Suprapubic skin (tissue), 4 donors: ENCODE results near the gene GARIN3. TPM values are rescaled to one million over a fixed set of nuclear protein-coding genes. Genes with fewer than 3 reads are reported as not detected.
"Not testable (repeated sequence)": the region's sequence is repeated elsewhere in the genome, so short reads cannot be mapped to it uniquely, and the experiment has no call there.

ENCODE experiments used
- DNase-seq, 2 donors: peaks; one replicate each; pipeline ENCODE4 v3.0.0-alpha.2; 2019; ENCODE audit warnings: low spot score in 2 of 2
- H3K27ac ChIP-seq: fragments of 200-600 bp; sonication (generic); one replicate; pipeline ENCODE4 v1.5.1; 2019
- H3K27me3 ChIP-seq: fragments of 200-600 bp; sonication (generic); one replicate; pipeline ENCODE4 v1.5.1; 2019
- H3K36me3 ChIP-seq: fragments of 200-600 bp; sonication (generic); one replicate; pipeline ENCODE4 v1.5.1; 2019
- H3K4me1 ChIP-seq: fragments of 200-600 bp; sonication (generic); one replicate; pipeline ENCODE4 v1.5.1; 2019
- H3K4me3 ChIP-seq: fragments of 200-600 bp; sonication (generic); one replicate; pipeline ENCODE4 v1.5.1; 2019; ENCODE audit warnings: mild to moderate bottlenecking
- H3K9me3 ChIP-seq: fragments of 200-600 bp; sonication (generic); one replicate; pipeline ENCODE4 v1.5.1; 2019
- EP300 ChIP-seq: sonication (generic); formaldehyde crosslinking; IDR thresholded peaks from one replicate; pipeline ENCODE4 v1.6.1; 2017; ENCODE audit warnings: antibody characterized with exemption
- POLR2A ChIP-seq, 2 donors: fragments of 450-650 bp; IDR thresholded peaks; one replicate each; pipeline ENCODE4 v1.6.1; 2017; ENCODE audit warnings: antibody characterized with exemption in 2 of 2, mild to moderate bottlenecking in 2 of 2, moderate library complexity in 2 of 2
- POLR2AphosphoS5 ChIP-seq, 3 donors: sonication (generic); formaldehyde crosslinking; IDR thresholded peaks; one replicate each; pipeline ENCODE4 v1.6.1; 2017; ENCODE audit warnings: antibody characterized with exemption in 3 of 3
- WGBS: methylation state at CpG from one replicate; pipeline ENCODE4 v1.1.5; 2018; 5-methylcytosine and 5-hydroxymethylcytosine counted together
- total RNA-seq, 4 donors: library from RNA; depleted of rRNA; stranded (reverse); fragments of >200 nt; gene quantifications; one replicate each; pipeline ENCODE4 v1.1.0, GENCODE V29; 2016
- TF ChIP-seq, protein P1 (sequence below), 2 donors: fragments of 200-600 bp in 1 of 2; fragments of 450-650 bp in 1 of 2; sonication (generic) in 1 of 2; IDR thresholded peaks; one replicate each; pipeline ENCODE4 v1.5.1; 2016 to 2019; ENCODE audit warnings: antibody characterized with exemption in 2 of 2, mild to moderate bottlenecking in 1 of 2, moderate library complexity in 1 of 2

The GARIN3 gene
- total RNA-seq, 4 donors from 2014 or later: not detected

DNA sequence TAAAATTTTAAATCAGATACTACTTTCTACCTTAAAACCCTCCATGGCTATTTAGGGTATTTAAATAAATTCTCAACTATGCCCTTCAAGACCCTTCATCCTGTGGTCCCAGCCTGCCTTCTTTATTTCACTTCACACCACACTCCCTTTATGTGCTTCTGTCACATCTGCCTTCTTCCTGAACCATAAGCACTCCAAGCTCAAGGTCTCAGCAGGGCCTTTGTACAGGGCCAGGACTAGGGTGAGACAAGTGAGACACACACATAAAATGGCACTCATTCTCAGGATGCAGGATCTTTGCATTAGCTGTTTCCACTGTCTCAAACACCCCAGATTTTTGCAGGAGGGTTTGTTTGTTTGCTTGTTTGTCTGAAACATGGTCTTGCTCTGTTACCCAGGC, 22.2 kb upstream of the GARIN3 start:
- no peaks in the 10 kb centered on the region for H3K36me3 ChIP-seq
- H3K4me3 ChIP-seq: no peak overlapping the region
- H3K27ac ChIP-seq: no peak overlapping the region
- H3K27me3 ChIP-seq: no peaks in the 10 kb centered on the region
- DNase-seq: no peak
- no peaks in the 10 kb centered on the region for H3K9me3 ChIP-seq
- no peaks in the 10 kb centered on the region for H3K4me1 ChIP-seq
- TF ChIP-seq POLR2A (IDR thresholded peaks at IDR 0.05) (no peak), POLR2AphosphoS5 (IDR thresholded peaks at IDR 0.05) (no peak), EP300 (no peak)
- TF ChIP-seq, protein P1, sequence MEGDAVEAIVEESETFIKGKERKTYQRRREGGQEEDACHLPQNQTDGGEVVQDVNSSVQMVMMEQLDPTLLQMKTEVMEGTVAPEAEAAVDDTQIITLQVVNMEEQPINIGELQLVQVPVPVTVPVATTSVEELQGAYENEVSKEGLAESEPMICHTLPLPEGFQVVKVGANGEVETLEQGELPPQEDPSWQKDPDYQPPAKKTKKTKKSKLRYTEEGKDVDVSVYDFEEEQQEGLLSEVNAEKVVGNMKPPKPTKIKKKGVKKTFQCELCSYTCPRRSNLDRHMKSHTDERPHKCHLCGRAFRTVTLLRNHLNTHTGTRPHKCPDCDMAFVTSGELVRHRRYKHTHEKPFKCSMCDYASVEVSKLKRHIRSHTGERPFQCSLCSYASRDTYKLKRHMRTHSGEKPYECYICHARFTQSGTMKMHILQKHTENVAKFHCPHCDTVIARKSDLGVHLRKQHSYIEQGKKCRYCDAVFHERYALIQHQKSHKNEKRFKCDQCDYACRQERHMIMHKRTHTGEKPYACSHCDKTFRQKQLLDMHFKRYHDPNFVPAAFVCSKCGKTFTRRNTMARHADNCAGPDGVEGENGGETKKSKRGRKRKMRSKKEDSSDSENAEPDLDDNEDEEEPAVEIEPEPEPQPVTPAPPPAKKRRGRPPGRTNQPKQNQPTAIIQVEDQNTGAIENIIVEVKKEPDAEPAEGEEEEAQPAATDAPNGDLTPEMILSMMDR (IDR thresholded peaks at IDR 0.05): no peak

DNA sequence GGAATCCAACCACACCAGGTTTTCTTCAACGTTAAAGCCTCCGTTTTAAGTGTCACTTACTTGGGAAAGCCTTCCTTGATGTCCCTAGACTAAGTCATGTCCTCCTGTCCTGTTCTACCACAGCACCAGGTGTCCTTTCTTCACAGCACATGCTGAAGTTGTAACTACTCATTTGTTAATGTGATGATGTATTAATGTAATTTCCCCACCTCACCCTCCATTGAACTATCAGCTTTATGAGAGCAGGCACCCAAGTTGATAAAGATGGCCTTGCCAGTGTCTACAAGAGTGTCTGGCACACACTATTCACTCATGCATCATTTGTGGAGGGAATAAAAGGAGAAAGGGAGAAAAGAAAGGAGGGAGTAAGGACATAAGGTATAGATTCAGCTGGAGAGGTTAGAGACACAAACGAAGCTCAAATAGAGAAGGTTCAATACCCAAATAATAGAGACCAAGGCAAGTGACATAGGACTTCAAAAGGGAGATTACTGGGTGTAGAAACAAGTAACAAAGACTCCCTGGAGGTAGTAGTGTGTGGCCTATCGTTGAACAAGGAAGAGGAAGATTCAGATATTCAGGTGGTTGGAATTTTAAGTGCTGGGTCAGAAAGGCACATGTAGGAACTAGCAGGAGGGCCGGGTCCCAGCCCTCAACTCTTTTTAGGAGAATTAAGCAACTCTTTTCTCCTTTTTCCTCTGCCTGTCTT, 21.1 kb upstream of the GARIN3 start:
- no peak for DNase-seq
- H3K27ac ChIP-seq: no peak overlapping the region
- H3K4me1 ChIP-seq: no peaks in the 10 kb centered on the region
- no peak for TF ChIP-seq POLR2A (IDR thresholded peaks at IDR 0.05)
- H3K27me3 ChIP-seq: no peaks in the 10 kb centered on the region
- H3K36me3 ChIP-seq: no peaks in the 10 kb centered on the region
- 52% methylated on average over 5 of the region's 5 CpGs for WGBS
- H3K9me3 ChIP-seq: no peaks in the 10 kb centered on the region
- H3K4me3 ChIP-seq: no peak overlapping the region

DNA sequence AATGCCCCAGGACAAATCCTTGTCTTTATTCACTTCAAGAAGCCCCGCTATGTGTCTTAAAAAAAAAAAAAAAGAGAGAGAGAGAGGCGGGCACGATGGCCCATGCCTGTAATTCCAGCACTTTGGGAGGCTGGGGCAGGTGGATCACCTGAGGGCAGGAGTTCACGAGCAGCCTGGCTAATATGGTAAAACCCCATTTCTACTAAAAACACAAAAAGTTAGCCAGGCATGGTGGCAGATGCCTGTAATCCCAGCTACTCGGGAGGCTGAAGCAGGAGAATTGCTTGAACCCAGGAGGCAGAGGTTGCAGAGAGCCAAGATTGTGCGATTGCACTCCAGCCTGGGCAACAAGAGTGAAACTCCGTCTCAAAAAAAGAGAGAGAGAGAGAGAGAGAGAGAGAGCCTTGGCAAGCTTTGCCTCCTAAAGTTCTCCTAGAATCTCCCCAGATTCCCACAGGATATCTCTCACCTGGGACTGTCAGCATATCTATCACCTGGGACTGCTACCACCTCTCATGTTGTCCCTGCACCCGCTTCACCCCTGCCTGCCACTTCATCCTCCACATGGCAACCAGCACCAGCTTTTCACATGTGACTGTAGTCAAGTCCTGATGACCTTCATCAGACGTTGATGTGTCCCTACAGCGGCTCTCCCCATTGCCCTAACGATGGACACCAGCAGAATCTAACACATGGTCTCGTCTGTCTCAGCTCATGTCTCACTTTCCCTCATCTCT, 20.4 kb upstream of the GARIN3 start:
- Histone ChIP-seq H3K36me3 (no peaks in the 10 kb centered on the region), H3K27me3 (no peaks in the 10 kb centered on the region), H3K9me3 (no peaks in the 10 kb centered on the region), H3K4me3 (no peak overlapping the region), H3K27ac (no peak overlapping the region), H3K4me1 (no peaks in the 10 kb centered on the region)
- no peak for DNase-seq
- no peak for TF ChIP-seq POLR2A (IDR thresholded peaks at IDR 0.05)
- TF ChIP-seq EP300: no peak
- TF ChIP-seq POLR2AphosphoS5 (IDR thresholded peaks at IDR 0.05): no peak
- TF ChIP-seq, protein P1 (IDR thresholded peaks at IDR 0.05): no peak
- 77% methylated on average over 12 of the region's 12 CpGs for WGBS

DNA sequence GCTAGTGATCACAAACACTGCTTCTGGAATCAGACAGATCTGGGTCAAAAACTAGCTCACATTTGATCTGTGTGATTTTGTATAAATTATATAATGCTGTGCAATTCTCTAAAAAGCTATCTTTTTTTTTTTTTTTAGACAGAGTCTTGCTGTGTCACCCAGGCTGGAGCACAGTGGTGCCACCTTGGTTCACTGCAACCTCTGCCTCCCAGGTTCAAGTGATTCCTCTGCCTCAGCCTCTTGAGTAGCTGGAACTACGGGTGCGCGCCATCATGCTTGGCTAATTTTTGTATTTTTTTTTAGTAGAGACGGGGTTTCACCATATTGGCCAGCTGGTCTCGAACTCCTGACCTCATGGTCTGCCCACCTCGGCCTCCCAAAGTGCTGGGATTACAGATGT, 19.1 kb upstream of the GARIN3 start:
- not testable (repeated sequence) for H3K9me3 ChIP-seq, H3K27me3 ChIP-seq, DNase-seq, H3K4me3 ChIP-seq, H3K27ac ChIP-seq, H3K36me3 ChIP-seq, H3K4me1 ChIP-seq
- WGBS: 86% methylated on average over 6 of the region's 6 CpGs

DNA sequence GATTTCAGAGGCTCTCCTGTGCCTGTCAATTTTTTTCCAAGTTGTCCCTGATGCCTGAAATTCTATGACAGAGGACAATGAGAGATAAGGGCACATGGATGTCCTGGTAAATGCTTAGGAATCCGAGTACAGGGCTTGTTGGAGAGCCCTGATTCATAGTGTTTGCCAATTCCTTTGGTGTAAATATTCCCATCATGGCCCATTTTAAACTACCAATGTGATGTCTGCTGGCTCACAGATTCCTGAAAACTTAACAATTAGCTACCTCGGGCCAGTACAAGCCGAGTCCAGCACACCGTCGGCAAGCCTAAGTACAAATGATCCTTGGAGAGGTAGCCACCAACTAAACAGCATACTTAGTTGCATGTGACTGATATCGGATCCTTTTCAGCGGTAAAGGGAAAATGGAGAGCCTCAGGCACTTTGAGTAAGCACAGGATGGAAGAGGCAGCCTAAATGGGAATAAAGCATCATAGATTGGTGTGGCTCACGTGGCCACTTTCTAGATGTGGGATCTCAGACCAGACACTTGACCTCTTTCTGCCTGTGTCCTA, 18.1 kb upstream of the GARIN3 start:
- Histone ChIP-seq H3K27me3 (no peaks in the 10 kb centered on the region), H3K27ac (no peak overlapping the region), H3K4me3 (no peak overlapping the region), H3K9me3 (no peaks in the 10 kb centered on the region), H3K4me1 (no peaks in the 10 kb centered on the region), H3K36me3 (no peaks in the 10 kb centered on the region)
- TF ChIP-seq, protein P1 (IDR thresholded peaks at IDR 0.05): no peak
- TF ChIP-seq POLR2A (IDR thresholded peaks at IDR 0.05) (no peak), EP300 (no peak), POLR2AphosphoS5 (IDR thresholded peaks at IDR 0.05) (no peak)
- 82% methylated on average over 8 of the region's 8 CpGs for WGBS
- no peak for DNase-seq

DNA sequence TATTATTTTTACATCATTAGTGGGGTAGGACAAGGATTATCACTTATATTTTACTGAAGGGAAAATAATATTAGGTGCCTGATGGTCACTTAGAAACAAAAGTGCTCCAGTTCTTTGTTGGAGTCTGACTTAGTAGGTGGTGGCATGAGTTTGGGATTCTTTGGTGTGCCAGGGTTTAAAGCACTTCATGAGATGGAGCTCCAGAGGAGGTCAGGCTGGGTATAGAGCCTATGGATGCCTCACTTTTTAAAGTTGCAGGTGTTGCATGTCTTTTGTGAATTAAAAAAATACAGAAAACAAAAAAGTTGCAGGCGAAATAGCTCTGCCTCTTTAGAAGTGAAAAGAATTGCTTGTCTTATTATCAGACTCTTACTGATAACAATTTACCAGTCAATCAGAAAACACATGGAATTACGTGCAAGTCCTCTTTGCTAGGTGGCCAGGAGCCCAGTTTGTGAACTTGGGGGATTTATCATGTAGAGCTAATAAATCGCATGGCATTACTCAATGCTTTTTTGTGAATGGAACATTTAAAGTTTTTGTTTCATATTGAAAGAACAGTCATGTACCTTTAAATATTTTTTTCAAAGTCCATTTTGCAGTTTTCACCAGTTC, 16.2 kb upstream of the GARIN3 start:
- Histone ChIP-seq H3K27me3 (no peaks in the 10 kb centered on the region), H3K36me3 (no peaks in the 10 kb centered on the region), H3K4me3 (peak overlapping the region; percentile 22), H3K9me3 (no peaks in the 10 kb centered on the region), H3K27ac (no peak overlapping the region), H3K4me1 (no peaks in the 10 kb centered on the region)
- WGBS: 72% methylated on average over 3 of the region's 3 CpGs
- TF ChIP-seq POLR2A (IDR thresholded peaks at IDR 0.05) (no peak), EP300 (no peak), POLR2AphosphoS5 (IDR thresholded peaks at IDR 0.05) (no peak)
- TF ChIP-seq, protein P1 (IDR thresholded peaks at IDR 0.05): no peak
- no peak for DNase-seq
